Measurements from ENCODE around the gene TTC39B. TPM values are rescaled to one million over a fixed set of nuclear protein-coding genes. Genes with fewer than 3 reads are reported as not detected.
A peak's percentile ranks its signal among the peaks of the same experiment; 100 is the strongest.

Gene TTC39B
- total RNA-seq, 2 experiments from 2014 or later = 16.2 to 34.3 TPM

DNA sequence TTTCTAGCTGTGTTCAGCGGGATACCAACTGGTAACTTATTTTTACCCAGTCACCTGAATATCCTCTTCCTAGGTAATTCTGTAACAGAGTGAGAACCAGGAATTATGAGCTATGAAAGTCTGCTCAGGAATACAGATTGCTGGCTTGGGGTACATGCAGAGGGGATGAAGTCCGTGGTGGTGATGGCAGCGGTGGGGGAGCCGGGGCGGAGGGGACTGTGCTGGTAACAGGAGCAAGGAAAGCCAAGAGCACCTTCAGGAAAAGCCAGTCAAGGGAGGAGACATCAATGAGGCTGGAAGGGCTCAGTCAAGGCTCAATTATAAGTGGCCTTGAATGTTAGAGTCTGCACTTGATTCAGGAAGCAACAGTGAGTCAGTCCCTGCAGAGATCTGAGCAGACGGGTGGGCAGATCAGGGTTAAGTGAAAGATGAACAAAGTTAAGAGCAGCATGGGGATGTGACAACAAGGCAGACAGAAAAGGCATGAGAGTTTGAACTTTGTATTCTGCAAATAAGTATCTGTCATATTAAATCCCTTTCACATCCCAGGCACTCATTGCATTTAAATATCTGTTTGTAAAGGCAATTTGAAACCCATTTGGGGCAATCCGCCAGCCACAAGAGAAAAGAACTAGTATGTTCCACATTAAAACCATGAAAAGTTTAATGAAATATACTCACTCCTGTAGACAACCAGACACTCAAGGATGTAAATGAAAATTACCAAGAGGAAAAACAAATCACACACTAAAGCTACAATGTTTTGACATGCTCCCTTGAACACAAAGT is 101.2 kb downstream of the TTC39B start:
- DNase-seq (no peak), ATAC-seq (no peak)
- no peak overlapping the region for H3K4me3 Mint-ChIP-seq
- H3K36me3 Mint-ChIP-seq = peaks cover 33% of the 10 kb centered on the region
- CTCF ChIA-PET = no interaction called here
- H3K4me1 Mint-ChIP-seq = peaks cover 3% of the 10 kb centered on the region
- no peak overlapping the region for H3K27ac Mint-ChIP-seq
- H3K9me3 Mint-ChIP-seq (ENCODE audit: low read depth) = peaks cover 6% of the 10 kb centered on the region
- no peaks in the 10 kb centered on the region for H3K27me3 Mint-ChIP-seq

DNA sequence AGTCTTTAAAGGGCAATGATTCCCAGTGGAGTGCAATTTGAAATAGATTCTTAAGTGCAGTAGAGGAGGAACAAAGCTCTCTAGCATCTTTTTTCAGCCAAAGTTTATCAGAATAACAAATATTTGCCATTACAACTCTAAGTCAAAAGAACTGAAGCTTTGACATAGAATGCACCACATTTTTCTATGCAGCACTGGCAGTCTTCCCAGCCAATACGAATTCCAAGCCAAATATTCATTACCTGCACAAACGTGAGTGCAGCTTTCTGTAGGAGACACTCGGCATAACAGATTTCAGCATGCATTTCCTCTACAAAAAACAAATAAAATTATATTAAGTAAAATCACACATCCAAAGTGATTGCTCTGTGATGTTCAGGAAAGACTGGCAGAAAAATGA is 103.4 kb downstream of the TTC39B start:
- CTCF ChIA-PET = no interaction called here
- no peak overlapping the region for H3K27ac Mint-ChIP-seq
- H3K4me1 Mint-ChIP-seq = peaks cover 3% of the 10 kb centered on the region
- DNase-seq (no peak), ATAC-seq (no peak)
- H3K36me3 Mint-ChIP-seq = peaks cover 27% of the 10 kb centered on the region
- peaks cover 6% of the 10 kb centered on the region for H3K9me3 Mint-ChIP-seq (ENCODE audit: low read depth)
- H3K27me3 Mint-ChIP-seq = no peaks in the 10 kb centered on the region
- H3K4me3 Mint-ChIP-seq = no peak overlapping the region

DNA sequence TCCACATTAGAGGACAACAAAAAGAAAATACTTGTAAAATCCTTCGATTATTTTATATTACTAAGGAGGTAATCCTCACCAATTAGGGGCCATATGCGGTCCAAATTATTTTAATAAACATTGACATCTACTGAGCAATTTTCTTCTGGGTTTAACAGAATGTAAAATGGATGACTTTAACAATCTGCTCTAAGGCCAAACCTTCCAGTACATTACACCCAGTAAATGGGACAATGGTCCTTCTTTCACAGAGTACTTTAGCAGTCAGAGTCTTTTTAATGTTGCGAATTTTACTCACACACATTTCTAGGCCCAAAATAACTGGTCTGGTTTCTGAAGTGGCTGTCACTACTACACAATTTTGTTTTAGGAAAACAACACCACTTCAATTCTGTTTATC is 106.9 kb downstream of the TTC39B start:
- no peak for DNase-seq
- no peaks in the 10 kb centered on the region for H3K4me1 Mint-ChIP-seq
- no peak overlapping the region for H3K27ac Mint-ChIP-seq
- CTCF ChIA-PET = no interaction called here
- ATAC-seq = no peak
- no peak overlapping the region for H3K4me3 Mint-ChIP-seq
- no peaks in the 10 kb centered on the region for H3K9me3 Mint-ChIP-seq (ENCODE audit: low read depth)
- peaks cover 31% of the 10 kb centered on the region for H3K36me3 Mint-ChIP-seq
- H3K27me3 Mint-ChIP-seq = no peaks in the 10 kb centered on the region

DNA sequence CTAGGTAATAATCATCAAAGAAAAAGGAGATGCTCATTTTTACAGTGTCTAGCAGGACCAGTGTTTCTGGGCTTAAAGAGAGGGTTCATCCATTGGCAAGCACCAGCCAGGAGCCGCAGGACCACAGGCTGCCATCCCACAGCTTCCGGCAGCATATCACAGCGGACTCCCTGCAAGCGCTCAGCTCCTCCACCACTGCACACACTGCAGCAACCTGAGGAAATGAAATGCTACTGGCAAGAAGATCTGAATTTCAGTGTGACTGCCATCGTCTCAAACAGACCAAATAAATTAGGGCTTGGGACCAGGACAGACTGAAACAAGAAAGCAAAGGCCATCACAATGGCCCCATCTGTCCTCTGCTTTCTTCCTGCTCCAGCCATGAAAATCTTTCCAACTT is 114.2 kb downstream of the TTC39B start:
- Mint-ChIP-seq H3K4me3 (no peak overlapping the region), H3K9me3 (ENCODE audit: low read depth) (no peaks in the 10 kb centered on the region), H3K36me3 (peaks cover 53% of the 10 kb centered on the region), H3K27ac (no peak overlapping the region), H3K4me1 (peaks cover 12% of the 10 kb centered on the region), H3K27me3 (no peaks in the 10 kb centered on the region)
- CTCF ChIA-PET = interaction anchor here (1.0 kb wide), 1 partner anchor 19 kb away, joined by 4 read pairs; no protein-coding TSS in a partner anchor
- DNase-seq (no peak), ATAC-seq (no peak)

- no peaks in the 10 kb centered on the region for H3K9me3 Mint-ChIP-seq (ENCODE audit: low read depth)
- no peaks in the 10 kb centered on the region for H3K27me3 Mint-ChIP-seq
- H3K36me3 Mint-ChIP-seq = peaks cover 52% of the 10 kb centered on the region
- no peak for DNase-seq
- CTCF ChIA-PET = no interaction called here
- peak; percentile 47 for ATAC-seq
- H3K27ac Mint-ChIP-seq = no peak overlapping the region
- peaks cover 12% of the 10 kb centered on the region for H3K4me1 Mint-ChIP-seq
- no peak overlapping the region for H3K4me3 Mint-ChIP-seq
These were observed 115.6 kb downstream of the TTC39B start for GRCh38 chr9:15191378-15191777.

DNA sequence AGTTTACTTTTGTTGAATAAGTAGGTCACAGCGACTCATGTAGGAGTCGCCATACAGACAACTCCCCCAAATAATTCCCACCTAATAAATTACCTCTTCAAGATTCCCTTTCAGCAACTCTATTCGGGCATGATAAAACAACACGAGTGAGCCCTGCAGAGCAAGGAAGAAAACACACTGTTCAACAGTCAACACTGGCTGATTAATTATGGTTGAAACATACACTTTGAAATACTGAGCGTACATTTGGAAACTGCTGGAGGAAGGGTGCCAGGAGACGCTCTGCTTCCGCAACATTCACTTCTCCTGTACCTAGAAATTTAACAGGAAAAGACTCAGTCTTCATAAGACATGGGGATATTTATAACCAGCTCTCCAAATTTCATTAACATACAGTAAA is 117.5 kb downstream of the TTC39B start:
- CTCF ChIA-PET = no interaction called here
- H3K4me3 Mint-ChIP-seq = no peak overlapping the region
- ATAC-seq (no peak), DNase-seq (no peak)
- no peaks in the 10 kb centered on the region for H3K9me3 Mint-ChIP-seq (ENCODE audit: low read depth)
- H3K36me3 Mint-ChIP-seq = peaks cover 46% of the 10 kb centered on the region
- no peaks in the 10 kb centered on the region for H3K27me3 Mint-ChIP-seq
- no peak overlapping the region for H3K27ac Mint-ChIP-seq
- H3K4me1 Mint-ChIP-seq = peaks cover 12% of the 10 kb centered on the region

GRCh38 chr9:15187589-15187988 is 119.4 kb downstream of the TTC39B start:
- Mint-ChIP-seq H3K4me1 (peaks cover 12% of the 10 kb centered on the region), H3K36me3 (peaks cover 44% of the 10 kb centered on the region), H3K27ac (no peak overlapping the region), H3K27me3 (no peaks in the 10 kb centered on the region), H3K9me3 (ENCODE audit: low read depth) (no peaks in the 10 kb centered on the region), H3K4me3 (no peak overlapping the region)
- CTCF ChIA-PET = no interaction called here
- DNase-seq (no peak), ATAC-seq (no peak)

DNA sequence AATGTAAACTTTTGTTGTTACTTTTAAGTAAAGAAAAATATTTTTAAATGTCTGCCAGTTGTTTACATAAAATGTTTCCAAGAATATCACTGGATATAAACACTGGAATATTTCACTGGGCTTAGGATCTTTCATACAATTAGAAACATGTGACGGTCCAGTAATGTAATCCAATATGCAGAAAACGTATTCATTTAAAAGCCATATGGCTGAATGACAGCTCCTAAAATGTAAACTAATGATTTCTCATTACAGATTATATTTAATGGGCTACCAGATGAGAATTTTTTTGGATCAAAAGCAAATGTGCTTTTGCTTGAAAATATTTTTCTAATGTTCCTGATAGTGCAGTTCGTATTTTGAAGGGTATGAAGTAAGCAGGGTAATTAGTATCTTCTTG is 124.3 kb downstream of the TTC39B start:
- DNase-seq (no peak), ATAC-seq (no peak)
- Mint-ChIP-seq H3K9me3 (ENCODE audit: low read depth) (no peaks in the 10 kb centered on the region), H3K36me3 (peaks cover 42% of the 10 kb centered on the region), H3K27ac (no peak overlapping the region), H3K27me3 (no peaks in the 10 kb centered on the region), H3K4me3 (no peak overlapping the region), H3K4me1 (peaks cover 10% of the 10 kb centered on the region)
- CTCF ChIA-PET = interaction anchor here (0.8 kb wide), 1 partner anchor 48 kb away, joined by 4 read pairs; no protein-coding TSS in a partner anchor

DNA sequence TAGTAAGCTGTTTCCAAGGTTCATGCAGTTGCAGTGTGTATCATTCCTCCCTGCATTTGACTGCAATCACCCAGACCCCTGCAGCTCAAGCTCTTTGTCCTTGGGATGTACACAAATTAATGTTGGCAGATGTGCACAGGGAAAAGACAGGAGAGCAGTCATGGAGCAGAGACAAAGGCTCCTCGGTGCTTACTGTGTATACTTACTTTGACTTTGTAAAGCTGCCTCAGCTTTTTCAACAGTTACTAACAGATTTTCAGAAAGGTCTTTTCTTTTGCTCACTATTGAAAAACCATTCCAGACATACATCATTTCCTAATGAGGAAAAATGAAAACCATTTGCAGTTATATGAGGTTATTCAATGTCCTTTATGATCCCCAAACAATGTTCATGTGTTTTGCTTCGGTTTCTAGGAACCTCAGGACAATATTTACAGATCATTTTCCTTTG is 124.9 kb downstream of the TTC39B start:
- DNase-seq (no peak), ATAC-seq (no peak)
- CTCF ChIA-PET = interaction anchor here (0.8 kb wide), 1 partner anchor 47 kb away, joined by 4 read pairs; no protein-coding TSS in a partner anchor
- Mint-ChIP-seq H3K4me3 (no peak overlapping the region), H3K4me1 (peaks cover 10% of the 10 kb centered on the region), H3K27ac (no peak overlapping the region), H3K27me3 (no peaks in the 10 kb centered on the region), H3K9me3 (ENCODE audit: low read depth) (no peaks in the 10 kb centered on the region), H3K36me3 (peaks cover 44% of the 10 kb centered on the region)

- peaks cover 10% of the 10 kb centered on the region for H3K4me1 Mint-ChIP-seq
- DNase-seq (no peak), ATAC-seq (no peak)
- H3K27ac Mint-ChIP-seq = no peak overlapping the region
- H3K9me3 Mint-ChIP-seq (ENCODE audit: low read depth) = no peaks in the 10 kb centered on the region
- H3K4me3 Mint-ChIP-seq = no peak overlapping the region
- H3K36me3 Mint-ChIP-seq = peaks cover 39% of the 10 kb centered on the region
- CTCF ChIA-PET = no interaction called here
- no peaks in the 10 kb centered on the region for H3K27me3 Mint-ChIP-seq
These were observed 126.9 kb downstream of the TTC39B start for GRCh38 chr9:15180124-15180523.

GRCh38 chr9:15178631-15179030 is 128.4 kb downstream of the TTC39B start:
- Mint-ChIP-seq H3K36me3 (peaks cover 47% of the 10 kb centered on the region), H3K27me3 (no peaks in the 10 kb centered on the region), H3K9me3 (ENCODE audit: low read depth) (no peaks in the 10 kb centered on the region), H3K4me1 (peaks cover 10% of the 10 kb centered on the region), H3K4me3 (no peak overlapping the region), H3K27ac (no peak overlapping the region)
- CTCF ChIA-PET = interaction anchor here (1.2 kb wide), 1 partner anchor 43 kb away, joined by 3 read pairs; no protein-coding TSS in a partner anchor
- DNase-seq = no peak
- no peak for ATAC-seq

DNA sequence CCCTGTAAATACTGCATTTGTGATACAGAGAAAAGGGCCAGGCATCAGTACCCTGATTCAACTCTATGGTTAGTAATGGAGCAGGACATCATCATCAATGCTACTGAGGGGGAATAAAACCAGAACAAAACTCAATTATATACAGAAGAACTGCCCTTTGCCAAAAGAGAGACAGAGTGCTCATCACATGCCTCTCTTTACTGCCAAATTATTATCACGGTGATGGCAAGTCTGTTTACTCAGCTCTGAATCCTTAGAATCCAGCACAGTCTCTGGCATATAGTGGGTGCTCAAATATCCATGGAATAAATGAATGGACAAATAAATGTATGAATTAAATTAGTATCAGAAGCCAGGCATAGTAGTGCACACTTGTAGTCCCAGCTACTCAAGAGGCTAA is 130.2 kb downstream of the TTC39B start:
- CTCF ChIA-PET = interaction anchor here (0.6 kb wide), 1 partner anchor 34 kb away, joined by 4 read pairs; no protein-coding TSS in a partner anchor
- Mint-ChIP-seq H3K36me3 (peaks cover 55% of the 10 kb centered on the region), H3K27ac (no peak overlapping the region)

DNA sequence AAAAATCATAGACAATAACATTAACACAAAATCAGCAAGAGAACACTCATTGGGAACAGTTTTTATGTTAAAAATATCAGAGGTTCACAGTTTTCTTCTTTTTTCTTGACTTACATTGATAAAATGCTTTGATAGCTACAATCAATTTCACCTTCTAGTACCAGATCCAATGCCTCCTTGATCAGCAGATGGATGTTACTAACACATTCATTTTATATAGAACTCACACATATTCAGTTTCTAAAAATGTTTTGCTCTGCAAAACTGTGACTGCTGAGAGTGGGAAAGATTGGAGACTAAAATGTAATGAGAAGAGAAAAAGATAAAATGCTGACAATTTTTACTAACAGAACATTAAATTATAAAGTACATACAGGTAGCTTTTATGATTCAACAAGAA is 143.1 kb downstream of the TTC39B start:
- Mint-ChIP-seq H3K36me3 (peaks cover 9% of the 10 kb centered on the region), H3K27ac (no peak overlapping the region), H3K4me3 (no peak overlapping the region), H3K4me1 (no peaks in the 10 kb centered on the region), H3K9me3 (ENCODE audit: low read depth) (no peaks in the 10 kb centered on the region), H3K27me3 (no peaks in the 10 kb centered on the region)
- DNase-seq (no peak), ATAC-seq (no peak)
- CTCF ChIA-PET = no interaction called here

More for the DNA sequence above, 130.2 kb downstream of the TTC39B start:
- peaks cover 10% of the 10 kb centered on the region for H3K4me1 Mint-ChIP-seq
- H3K9me3 Mint-ChIP-seq (ENCODE audit: low read depth) = no peaks in the 10 kb centered on the region
- H3K27me3 Mint-ChIP-seq = no peaks in the 10 kb centered on the region
- H3K4me3 Mint-ChIP-seq = no peak overlapping the region
- ATAC-seq = no peak
- no peak for DNase-seq

DNA sequence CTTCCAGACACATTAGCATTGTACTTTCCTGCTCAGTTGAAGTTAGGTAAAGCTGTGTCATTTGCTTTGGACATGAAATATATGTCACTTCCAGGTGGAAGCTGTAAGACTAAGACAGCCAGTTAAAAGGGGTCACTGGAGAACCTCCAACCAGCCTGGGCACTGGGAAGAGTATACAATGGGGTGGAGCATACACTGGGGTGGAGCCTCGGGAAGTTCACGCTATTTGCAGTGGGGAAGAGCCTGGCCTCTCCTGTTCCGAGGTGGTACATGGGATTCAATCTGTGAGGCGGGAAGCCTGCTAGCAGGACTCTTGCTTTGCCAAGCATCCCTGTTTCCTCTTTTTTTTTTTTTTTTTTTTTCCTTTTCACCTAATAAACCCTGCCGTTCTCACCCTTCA is 145.3 kb downstream of the TTC39B start:
- no peaks in the 10 kb centered on the region for H3K4me1 Mint-ChIP-seq
- CTCF ChIA-PET = interaction anchor here (1.3 kb wide), 1 partner anchor 11 kb away, joined by 3 read pairs; no protein-coding TSS in a partner anchor
- no peaks in the 10 kb centered on the region for H3K9me3 Mint-ChIP-seq (ENCODE audit: low read depth)
- no peak overlapping the region for H3K27ac Mint-ChIP-seq
- DNase-seq (no peak), ATAC-seq (no peak)
- no peak overlapping the region for H3K4me3 Mint-ChIP-seq
- no peaks in the 10 kb centered on the region for H3K27me3 Mint-ChIP-seq
- peaks cover 6% of the 10 kb centered on the region for H3K36me3 Mint-ChIP-seq
